ENCODE data around the gene SARDH.

The SARDH gene

GRCh38 chr9:133741716-133742115 is 3.6 kb upstream of the SARDH start:
- H3K4me3 ChIP-seq = no peak overlapping the region
- peak; percentile 66 for DNase-seq (ENCODE audit: low spot score)
- TF ChIP-seq CTCF (IDR thresholded peaks at IDR 0.05) = no peak
- H3K27ac ChIP-seq = no peak overlapping the region

- peak; percentile 64 for DNase-seq (ENCODE audit: low spot score)
- Histone ChIP-seq H3K4me3 (no peak overlapping the region), H3K27ac (no peak overlapping the region)
- TF ChIP-seq CTCF (IDR thresholded peaks at IDR 0.05) = no peak
Measured at GRCh38 chr9:133740911-133741310, 2.8 kb upstream of the SARDH start.

GRCh38 chr9:133739408-133740280 is 1.5 kb upstream of the SARDH start:
- no peak overlapping the region for H3K27ac ChIP-seq
- no peak overlapping the region for H3K4me3 ChIP-seq
- no peak for TF ChIP-seq CTCF (IDR thresholded peaks at IDR 0.05)
- peak; percentile 64 for DNase-seq (ENCODE audit: low spot score)

GRCh38 chr9:133738640-133739225 is 581 bp upstream of the SARDH start:
- no peak for TF ChIP-seq CTCF (IDR thresholded peaks at IDR 0.05)
- DNase-seq (ENCODE audit: low spot score) = peak; percentile 59
- Histone ChIP-seq H3K4me3 (peak overlapping the region; percentile 62), H3K27ac (no peak overlapping the region)

GRCh38 chr9:133737071-133737773 is 930 bp downstream of the SARDH start:
- H3K4me3 ChIP-seq = no peak overlapping the region
- H3K27ac ChIP-seq = no peak overlapping the region
- DNase-seq (ENCODE audit: low spot score) = peak; percentile 65
- TF ChIP-seq CTCF (IDR thresholded peaks at IDR 0.05) = no peak

- peak; percentile 24 for DNase-seq (ENCODE audit: low spot score)
- Histone ChIP-seq H3K4me3 (no peak overlapping the region), H3K27ac (no peak overlapping the region)
- TF ChIP-seq CTCF (IDR thresholded peaks at IDR 0.05) = no peak
Measured at GRCh38 chr9:133735931-133736330, 2.2 kb downstream of the SARDH start.

Data from coronary artery (tissue), 2 donors.